Mammary epithelial cell (primary cell): ENCODE data around the gene NTPCR.

Source experiments
- CTCF ChIP-seq, 2 donors: IDR thresholded peaks in 1 of 2; conservative IDR thresholded peaks in 1 of 2; 2 replicates each; pipeline ENCODE4 v1.5.1; 2011 to 2012; ENCODE audit warnings: inconsistent platforms in 2 of 2, low read length in 2 of 2, mild to moderate bottlenecking in 2 of 2, control low read depth in 1 of 2, low read depth in 1 of 2; ENCODE audit not compliant: insufficient read depth in 1 of 2; ENCODE audit errors: extremely low read depth in 1 of 2
- EZH2 ChIP-seq: IDR thresholded peaks from 2 replicates; pipeline ENCODE4 v1.6.1; 2012; ENCODE audit warnings: low read length, inconsistent platforms, borderline replicate concordance

- TF ChIP-seq CTCF (conservative IDR thresholded peaks at IDR 0.05 in 1 of 2, IDR thresholded peaks at IDR 0.05 in 1 of 2; ENCODE audit: extremely low read depth in 1 of 2, insufficient read depth in 1 of 2, low read depth in 1 of 2, low read length in 2 of 2) = no peak
- TF ChIP-seq EZH2 = no peak
Measured at GRCh38 chr1:232964601-232965000, 14.2 kb downstream of the NTPCR start.
